ENCODE data around the gene RAP1GDS1.

Gene RAP1GDS1

GRCh38 chr4:98481167-98481566 is 220.0 kb downstream of the RAP1GDS1 start:
- no peak for TF ChIP-seq POLR2A (IDR thresholded peaks at IDR 0.05; ENCODE audit: low read depth, low read length)
- DNase-seq (ENCODE audit: insufficient read length, low spot score), result no peak
- no peak for FAIRE-seq

- DNase-seq (ENCODE audit: insufficient read length, low spot score) (no peak), FAIRE-seq (no peak)
- TF ChIP-seq POLR2A (IDR thresholded peaks at IDR 0.05; ENCODE audit: low read depth, low read length), result no peak
These were observed 221.3 kb downstream of the RAP1GDS1 start for GRCh38 chr4:98482503-98482846.

GRCh38 chr4:98482847-98483806 is 221.9 kb downstream of the RAP1GDS1 start:
- FAIRE-seq (no peak), DNase-seq (ENCODE audit: insufficient read length, low spot score) (no peak)
- no peak for TF ChIP-seq POLR2A (IDR thresholded peaks at IDR 0.05; ENCODE audit: low read depth, low read length)

- FAIRE-seq (no peak), DNase-seq (ENCODE audit: insufficient read length, low spot score) (no peak)
- TF ChIP-seq POLR2A (IDR thresholded peaks at IDR 0.05; ENCODE audit: low read depth, low read length), result no peak
These were observed 222.8 kb downstream of the RAP1GDS1 start for GRCh38 chr4:98484031-98484430.

GRCh38 chr4:98485816-98486345 is 224.7 kb downstream of the RAP1GDS1 start:
- DNase-seq (ENCODE audit: insufficient read length, low spot score), result no peak
- TF ChIP-seq POLR2A (IDR thresholded peaks at IDR 0.05; ENCODE audit: low read depth, low read length), result no peak
- no peak for FAIRE-seq

- DNase-seq (ENCODE audit: insufficient read length, low spot score) (no peak), FAIRE-seq (no peak)
- TF ChIP-seq POLR2A (IDR thresholded peaks at IDR 0.05; ENCODE audit: low read depth, low read length), result no peak
These were observed 229.1 kb downstream of the RAP1GDS1 start for GRCh38 chr4:98490251-98490650.

- no peak for DNase-seq (ENCODE audit: insufficient read length, low spot score)
These were observed 230.8 kb downstream of the RAP1GDS1 start for GRCh38 chr4:98491899-98492559.

GRCh38 chr4:98493296-98493695 is 232.1 kb downstream of the RAP1GDS1 start:
- no peak for DNase-seq (ENCODE audit: insufficient read length, low spot score)
- TF ChIP-seq POLR2A (IDR thresholded peaks at IDR 0.05; ENCODE audit: low read depth, low read length), result no peak
- no peak for FAIRE-seq

More at GRCh38 chr4:98491899-98492559, 230.8 kb downstream of the RAP1GDS1 start:
- TF ChIP-seq POLR2A (IDR thresholded peaks at IDR 0.05; ENCODE audit: low read depth, low read length), result no peak
- no peak for FAIRE-seq

Measured in H54 (cell line).